Activated T-cell treated with anti-CD3 and anti-CD28 coated beads, Interleukin-2, amount 50 U/mL, for 1 hour (primary cell): ENCODE data around the gene SLC37A1.

Experiments
- DNase-seq: peaks from one replicate; pipeline ENCODE4 v3.0.0-alpha.2; 2020

The SLC37A1 gene

GRCh38 chr21:42479582-42479981 is 34.1 kb upstream of the SLC37A1 start:
- no peak for DNase-seq

- no peak for DNase-seq
Observed at GRCh38 chr21:42480736-42481135, 32.9 kb upstream of the SLC37A1 start.

GRCh38 chr21:42481169-42481568 is 32.5 kb upstream of the SLC37A1 start:
- no peak for DNase-seq

- no peak for DNase-seq
Observed at GRCh38 chr21:42484966-42485365, 28.7 kb upstream of the SLC37A1 start.

- no peak for DNase-seq
Observed at GRCh38 chr21:42486072-42486471, 27.6 kb upstream of the SLC37A1 start.

- DNase-seq, result no peak
Observed at GRCh38 chr21:42486531-42486930, 27.1 kb upstream of the SLC37A1 start.

GRCh38 chr21:42489006-42489563 is 24.6 kb upstream of the SLC37A1 start:
- no peak for DNase-seq

- DNase-seq, result no peak
Observed at GRCh38 chr21:42489991-42490390, 23.7 kb upstream of the SLC37A1 start.

GRCh38 chr21:42490720-42491119 is 22.9 kb upstream of the SLC37A1 start:
- no peak for DNase-seq

- DNase-seq, result no peak
Observed at GRCh38 chr21:42491328-42491727, 22.3 kb upstream of the SLC37A1 start.

- no peak for DNase-seq
Observed at GRCh38 chr21:42492201-42492600, 21.5 kb upstream of the SLC37A1 start.

GRCh38 chr21:42493109-42494060 is 20.3 kb upstream of the SLC37A1 start:
- no peak for DNase-seq

GRCh38 chr21:42495027-42495426 is 18.6 kb upstream of the SLC37A1 start:
- DNase-seq, result no peak

GRCh38 chr21:42495765-42496119 is 17.9 kb upstream of the SLC37A1 start:
- no peak for DNase-seq

GRCh38 chr21:42496120-42496838 is 17.4 kb upstream of the SLC37A1 start, which contains the start of gene RSPH1:
Gene RSPH1, minus strand, starts transcription at chr21:42496224. Its CDS starts 38 bp downstream, at chr21:42496186.
- DNase-seq, result peak; percentile 99

GRCh38 chr21:42496839-42497202 is 16.8 kb upstream of the SLC37A1 start:
- DNase-seq, result no peak

- no peak for DNase-seq
Observed at GRCh38 chr21:42498012-42498411, 15.6 kb upstream of the SLC37A1 start.

GRCh38 chr21:42499444-42500112 is 14.1 kb upstream of the SLC37A1 start:
- no peak for DNase-seq

- DNase-seq, result no peak
Observed at GRCh38 chr21:42500225-42500624, 13.4 kb upstream of the SLC37A1 start.

GRCh38 chr21:42500736-42501135 is 12.9 kb upstream of the SLC37A1 start:
- DNase-seq, result no peak

GRCh38 chr21:42503711-42504110 is 9.9 kb upstream of the SLC37A1 start:
- DNase-seq, result no peak

- DNase-seq, result no peak
Observed at GRCh38 chr21:42505090-42505726, 8.4 kb upstream of the SLC37A1 start.

GRCh38 chr21:42507418-42507817 is 6.2 kb upstream of the SLC37A1 start:
- no peak for DNase-seq
